GM21381 (cell line): ENCODE measurements around the gene GJA3.

Experiments used
- ATAC-seq: cut with Tn5 transposase; IDR thresholded peaks from one replicate; pipeline ENCODE4 v1.9.1; 2021; ENCODE audit warnings: mild to moderate bottlenecking, moderate library complexity; ENCODE audit not compliant: unreplicated experiment

GJA3 gene

GRCh38 chr13:20185366-20186056 lies 24.7 kb upstream of the GJA3 start:
- no peak for ATAC-seq

GRCh38 chr13:20182231-20182846 lies 21.5 kb upstream of the GJA3 start:
- ATAC-seq, result peak; percentile 61

- no peak for ATAC-seq
Observed at GRCh38 chr13:20181188-20181587, 20.3 kb upstream of the GJA3 start.

- no peak for ATAC-seq
Observed at GRCh38 chr13:20178156-20178555, 17.3 kb upstream of the GJA3 start.

GRCh38 chr13:20177049-20177831 lies 16.4 kb upstream of the GJA3 start:
- ATAC-seq, result no peak

GRCh38 chr13:20175907-20176652 lies 15.2 kb upstream of the GJA3 start:
- ATAC-seq, result no peak

- no peak for ATAC-seq
Observed at GRCh38 chr13:20175406-20175794, 14.5 kb upstream of the GJA3 start.

- ATAC-seq, result peak; percentile 92
Observed at GRCh38 chr13:20174656-20175405, 14.0 kb upstream of the GJA3 start.

GRCh38 chr13:20173116-20173746 lies 12.4 kb upstream of the GJA3 start:
- no peak for ATAC-seq

- ATAC-seq, result no peak
Observed at GRCh38 chr13:20171364-20171763, 10.5 kb upstream of the GJA3 start.

- ATAC-seq, result no peak
Observed at GRCh38 chr13:20170921-20171320, 10.1 kb upstream of the GJA3 start.

GRCh38 chr13:20168396-20168795 lies 7.5 kb upstream of the GJA3 start:
- ATAC-seq, result no peak

GRCh38 chr13:20165417-20166257 lies 4.8 kb upstream of the GJA3 start:
- no peak for ATAC-seq

GRCh38 chr13:20161951-20162300 lies 1.1 kb upstream of the GJA3 start:
- no peak for ATAC-seq

GRCh38 chr13:20161275-20161950 lies 561 bp upstream of the GJA3 start:
- peak; percentile 40 for ATAC-seq

- no peak for ATAC-seq
Observed at GRCh38 chr13:20159646-20160305, 1.1 kb downstream of the GJA3 start.

- no peak for ATAC-seq
Observed at GRCh38 chr13:20157151-20157796, 3.6 kb downstream of the GJA3 start.

GRCh38 chr13:20156702-20157101 lies 4.2 kb downstream of the GJA3 start:
- ATAC-seq, result no peak
